Posterior cingulate gyrus (tissue), 11 donors: ENCODE results near the gene ADAMTS4.
"Not testable (repeated sequence)": the region's sequence is repeated elsewhere in the genome, so short reads cannot be mapped to it uniquely, and the experiment has no call there.

Experiments used
- DNase-seq, 10 donors: peaks; one replicate each; pipeline versions ENCODE4 v3.0.0 to v3.0.0-alpha.2; 2020 to 2021; ENCODE audit warnings: mixed read lengths in 3 of 10
- intact Hi-C: fragments of 100-400 bp; cut with DNase I; formaldehyde crosslinking; loops from one replicate; pipeline ENCODE4 v1.15.1; 2023

ADAMTS4 gene

GRCh38 chr1:161198897-161199431, at the start of gene ADAMTS4:
ADAMTS4 (minus strand) TSS chr1:161199054; CDS start chr1:161198627, 427 bp downstream.
- intact Hi-C loops = loop anchor here (10.0 kb wide), 1 partner anchor 186 kb away; no protein-coding TSS in a partner anchor

GRCh38 chr1:161244888-161245287, 46.0 kb upstream of the ADAMTS4 start:
- no peak for DNase-seq
- intact Hi-C loops = no loop called here

More at GRCh38 chr1:161198897-161199431, at the start of gene ADAMTS4:
- DNase-seq = peak; percentile 55 to 98 (median 84)

- intact Hi-C loops = no loop called here
- DNase-seq = no peak
Measured at GRCh38 chr1:161242313-161242712, 43.5 kb upstream of the ADAMTS4 start.

GRCh38 chr1:161241682-161242081, 42.8 kb upstream of the ADAMTS4 start:
- DNase-seq = no peak
- intact Hi-C loops = no loop called here

GRCh38 chr1:161238039-161238473, 39.2 kb upstream of the ADAMTS4 start, which contains the start of gene NR1I3:
NR1I3 (minus strand) TSS chr1:161238203; CDS start chr1:161236565, 1,638 bp downstream.
- intact Hi-C loops = no loop called here
- DNase-seq = peak in 1 of 10 donors; percentile 7

GRCh38 chr1:161235957-161236775, 37.3 kb upstream of the ADAMTS4 start:
- no peak for DNase-seq

GRCh38 chr1:161233102-161233501, 34.2 kb upstream of the ADAMTS4 start:
- intact Hi-C loops = no loop called here
- peak in 1 of 10 donors; percentile 55 for DNase-seq

More at GRCh38 chr1:161235957-161236775, 37.3 kb upstream of the ADAMTS4 start:
- intact Hi-C loops = no loop called here

GRCh38 chr1:161230762-161231161, 31.9 kb upstream of the ADAMTS4 start:
- intact Hi-C loops = no loop called here
- no peak for DNase-seq

GRCh38 chr1:161229896-161230295, 31.0 kb upstream of the ADAMTS4 start:
- no peak for DNase-seq
- intact Hi-C loops = loop anchor here (5.0 to 10.0 kb wide), 3 partner anchors 38 to 77 kb away; partner anchors contain the start of genes B4GALT3 and MPZ

GRCh38 chr1:161228032-161228431, 29.2 kb upstream of the ADAMTS4 start:
- intact Hi-C loops = loop anchor here (5.0 to 10.0 kb wide), 3 partner anchors 36 to 79 kb away; partner anchors contain the start of genes B4GALT3 and MPZ
- no peak for DNase-seq

GRCh38 chr1:161227196-161227871, 28.5 kb upstream of the ADAMTS4 start:
- intact Hi-C loops = loop anchor here (1.0 to 10.0 kb wide), 6 partner anchors 35 to 155 kb away; partner anchors contain the start of genes B4GALT3, CFAP126 and MPZ

GRCh38 chr1:161226759-161227158, 27.9 kb upstream of the ADAMTS4 start:
- DNase-seq = no peak
- intact Hi-C loops = loop anchor here (1.0 to 10.0 kb wide), 6 partner anchors 34 to 156 kb away; partner anchors contain the start of genes B4GALT3, CFAP126 and MPZ

More at GRCh38 chr1:161227196-161227871, 28.5 kb upstream of the ADAMTS4 start:
- DNase-seq = peak; percentile 65 to 97 (median 89)

- no peak for DNase-seq
- intact Hi-C loops = loop anchor here (2.0 to 10.0 kb wide), 5 partner anchors 34 to 156 kb away; partner anchors contain the start of genes B4GALT3 and MPZ
Measured at GRCh38 chr1:161226320-161226711, 27.5 kb upstream of the ADAMTS4 start.

- peak; percentile 76 to 98 (median 88) for DNase-seq
- intact Hi-C loops = loop anchor here (2.0 to 10.0 kb wide), 5 partner anchors 33 to 157 kb away; partner anchors contain the start of genes B4GALT3 and MPZ
Measured at GRCh38 chr1:161225534-161226319, 26.9 kb upstream of the ADAMTS4 start, which contains the start of gene TOMM40L. TOMM40L (plus strand) TSS chr1:161226060; CDS start chr1:161226490, 430 bp downstream.

- intact Hi-C loops = loop anchor here (5.0 to 10.0 kb wide), 3 partner anchors 33 to 82 kb away; partner anchors contain the start of genes B4GALT3 and MPZ
- DNase-seq = no peak
Measured at GRCh38 chr1:161225178-161225533, 26.3 kb upstream of the ADAMTS4 start.

GRCh38 chr1:161224695-161225087, 25.8 kb upstream of the ADAMTS4 start:
- DNase-seq = not testable (repeated sequence)
- intact Hi-C loops = loop anchor here (5.0 to 10.0 kb wide), 3 partner anchors 32 to 83 kb away; partner anchors contain the start of genes B4GALT3 and MPZ

- intact Hi-C loops = loop anchor here (10.0 kb wide), 1 partner anchor 49 kb away; the partner anchor contains the start of gene B4GALT3
Measured at GRCh38 chr1:161223805-161224694, 25.2 kb upstream of the ADAMTS4 start.

More at GRCh38 chr1:161223805-161224694, 25.2 kb upstream of the ADAMTS4 start:
- DNase-seq = no peak
